GM20431 (cell line): ENCODE measurements around the gene STIM1.
"Not testable (repeated sequence)": the region's sequence is repeated elsewhere in the genome, so short reads cannot be mapped to it uniquely, and the experiment has no call there.

Experiments used
- in situ Hi-C: fragments of 300-500 bp; cut with MseI, MboI; formaldehyde crosslinking; loops from one replicate; pipeline ENCODE4 v1.15.0; 2020; ENCODE audit warnings: low sequenced_read_pairs; ENCODE audit not compliant: unreplicated experiment

Gene STIM1

DNA sequence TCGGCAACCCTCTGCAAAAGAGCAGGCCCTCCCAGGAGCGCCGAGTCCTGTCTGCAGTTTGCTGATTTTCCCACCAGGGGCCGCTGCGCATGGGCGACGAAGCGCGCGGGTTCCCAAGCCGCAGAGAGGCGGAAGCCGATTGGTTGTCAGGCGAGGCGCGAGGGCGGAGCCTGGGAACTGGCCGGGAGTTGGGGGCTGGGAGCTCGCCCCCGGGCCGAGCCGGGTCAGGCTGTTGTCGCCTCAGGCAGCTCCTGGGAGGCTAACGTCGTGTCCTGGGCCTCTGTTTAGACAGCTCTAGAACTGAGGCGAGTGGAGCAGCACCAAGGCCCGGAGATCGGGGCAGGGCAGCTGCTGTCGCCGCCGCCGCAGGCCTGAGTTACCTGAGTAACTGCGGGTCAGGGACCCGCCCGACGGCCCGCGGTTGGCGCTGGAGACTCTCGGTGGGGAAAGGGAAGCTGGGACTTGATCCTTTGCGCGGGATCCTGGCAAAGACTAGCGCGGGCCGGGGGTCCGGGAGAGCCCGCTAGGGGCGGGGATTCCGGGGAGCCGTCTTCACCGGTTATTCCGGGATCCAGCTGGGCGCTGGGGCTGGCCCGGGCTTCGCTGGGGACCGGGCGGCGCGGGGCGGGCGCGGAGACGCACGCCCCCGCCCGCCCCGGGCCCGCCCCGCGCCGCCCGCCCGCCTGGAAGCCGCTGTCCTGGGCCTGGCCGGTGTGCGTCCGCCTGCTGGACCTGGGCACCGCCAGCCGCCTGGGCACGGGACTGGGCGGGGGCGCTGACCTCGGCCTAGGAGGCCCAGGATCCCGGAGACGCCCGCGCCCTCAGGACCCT, at the start of gene STIM1:
Gene STIM1 (plus strand): TSS at position 688 of the 831 bp plus-strand sequence. CDS start 607 bp downstream, outside the sequence.
- in situ Hi-C loops: no loop called here

- in situ Hi-C loops: no loop called here
Observed at GRCh38 chr11:3807909-3808860, 47.3 kb upstream of the STIM1 start, which contains the start of gene PGAP2. Gene PGAP2 (plus strand): TSS chr11:3808560. CDS start chr11:3811260, 2,700 bp downstream.

- in situ Hi-C loops: no loop called here
Observed at GRCh38 chr11:3808861-3809623, 46.4 kb upstream of the STIM1 start.

- in situ Hi-C loops: no loop called here
Observed at GRCh38 chr11:3809624-3809928, 45.9 kb upstream of the STIM1 start.

- in situ Hi-C loops: no loop called here
Observed at GRCh38 chr11:3810446-3810845, 45.0 kb upstream of the STIM1 start.

DNA sequence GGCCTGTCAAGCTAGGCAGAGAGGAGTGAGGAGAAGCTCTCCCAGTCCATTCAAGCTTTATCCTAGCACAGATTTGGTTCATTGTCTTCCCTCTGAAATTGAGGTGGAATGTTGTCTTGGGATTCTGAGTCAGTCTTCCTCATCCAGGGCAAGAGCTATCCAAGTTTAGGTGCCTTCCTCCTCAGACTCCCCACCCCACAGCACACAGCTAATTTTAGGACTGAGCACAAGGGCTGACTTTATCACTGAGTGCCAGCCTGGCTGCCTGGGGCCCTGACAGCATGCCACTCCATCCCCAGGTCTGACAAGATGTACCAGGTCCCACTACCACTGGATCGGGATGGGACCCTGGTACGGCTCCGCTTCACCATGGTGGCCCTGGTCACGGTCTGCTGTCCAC, 44.5 kb upstream of the STIM1 start:
- in situ Hi-C loops: no loop called here

- in situ Hi-C loops: not testable (repeated sequence)
Observed at GRCh38 chr11:3814832-3815231, 40.6 kb upstream of the STIM1 start.

- in situ Hi-C loops: no loop called here
Observed at GRCh38 chr11:3815845-3816244, 39.6 kb upstream of the STIM1 start.

- in situ Hi-C loops: no loop called here
Observed at GRCh38 chr11:3816673-3817072, 38.8 kb upstream of the STIM1 start.

GRCh38 chr11:3817181-3817800, 38.2 kb upstream of the STIM1 start:
- in situ Hi-C loops: no loop called here

DNA sequence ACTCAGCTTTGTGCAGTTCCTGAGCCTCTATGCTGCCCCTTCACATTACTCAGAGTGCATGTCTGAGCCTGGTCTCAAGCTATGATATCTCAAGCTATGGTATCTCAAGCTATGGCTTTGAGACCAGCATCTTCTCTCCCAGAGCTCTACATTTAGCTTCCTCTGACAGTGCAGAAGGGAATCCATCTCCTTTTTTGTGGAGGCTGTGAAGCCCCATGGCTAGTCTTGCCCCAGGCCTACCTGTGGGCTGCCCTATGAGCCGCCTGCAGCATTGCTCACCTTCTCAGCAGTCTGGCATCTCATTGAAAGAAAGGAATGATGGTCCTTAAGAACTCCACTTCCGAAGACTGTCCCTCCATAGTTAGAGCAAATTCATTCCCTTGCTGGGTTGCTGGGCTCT, 34.5 kb upstream of the STIM1 start:
- in situ Hi-C loops: no loop called here

- in situ Hi-C loops: no loop called here
Observed at GRCh38 chr11:3822312-3822711, 33.2 kb upstream of the STIM1 start.

DNA sequence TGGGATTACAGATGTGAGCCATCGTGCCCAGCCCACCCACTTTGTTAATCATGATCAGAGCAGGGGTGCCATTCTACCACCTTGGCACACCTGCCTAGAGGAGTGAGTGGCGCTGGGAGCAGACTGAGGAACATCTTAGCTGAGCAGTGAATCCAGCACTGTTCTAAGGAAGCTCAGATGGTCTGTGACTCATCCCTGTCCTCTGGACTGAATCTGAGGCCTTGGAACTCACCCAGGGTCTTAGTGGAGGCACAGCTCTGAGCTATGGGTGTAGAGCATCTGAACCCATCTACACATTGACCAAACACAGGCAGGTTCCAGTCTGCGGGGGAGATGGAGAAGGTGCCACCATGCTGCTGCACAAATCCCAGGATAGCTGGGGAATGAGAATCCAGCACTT, 32.2 kb upstream of the STIM1 start:
- in situ Hi-C loops: no loop called here

- in situ Hi-C loops: no loop called here
Observed at GRCh38 chr11:3823762-3824506, 31.5 kb upstream of the STIM1 start.

DNA sequence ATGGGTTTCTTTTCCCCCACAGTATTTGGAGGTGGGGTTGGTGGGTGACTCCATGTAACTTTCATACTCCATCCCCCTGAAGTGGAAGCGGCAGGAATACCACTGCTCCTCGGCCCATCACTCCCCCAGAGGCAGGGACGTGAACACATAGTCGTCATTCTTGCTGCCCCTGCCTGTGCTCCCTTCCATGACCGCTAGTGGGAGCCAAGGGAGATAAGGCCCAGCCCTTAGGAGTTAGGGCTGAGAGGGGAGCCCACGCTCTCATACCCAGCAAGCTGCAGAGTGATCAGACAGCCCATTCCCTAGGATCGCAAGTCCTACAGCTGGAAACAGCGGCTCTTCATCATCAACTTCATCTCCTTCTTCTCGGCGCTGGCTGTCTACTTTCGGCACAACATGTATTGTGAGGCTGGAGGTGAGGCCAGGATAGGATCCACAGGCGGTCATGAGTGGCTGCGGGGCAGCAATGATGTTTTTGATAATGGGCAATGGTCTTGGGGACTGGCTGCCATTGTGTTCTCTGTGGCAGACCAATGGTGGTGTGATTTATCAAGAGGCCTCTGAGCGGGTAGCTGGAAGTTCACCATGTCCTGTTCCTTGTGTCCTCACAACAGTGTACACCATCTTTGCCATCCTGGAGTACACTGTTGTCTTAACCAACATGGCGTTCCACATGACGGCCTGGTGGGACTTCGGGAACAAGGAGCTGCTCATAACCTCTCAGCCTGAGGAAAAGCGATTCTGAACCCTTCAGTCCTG, 30.6 kb upstream of the STIM1 start:
- in situ Hi-C loops: no loop called here

GRCh38 chr11:3825473-3826154, 29.9 kb upstream of the STIM1 start:
- in situ Hi-C loops: no loop called here

DNA sequence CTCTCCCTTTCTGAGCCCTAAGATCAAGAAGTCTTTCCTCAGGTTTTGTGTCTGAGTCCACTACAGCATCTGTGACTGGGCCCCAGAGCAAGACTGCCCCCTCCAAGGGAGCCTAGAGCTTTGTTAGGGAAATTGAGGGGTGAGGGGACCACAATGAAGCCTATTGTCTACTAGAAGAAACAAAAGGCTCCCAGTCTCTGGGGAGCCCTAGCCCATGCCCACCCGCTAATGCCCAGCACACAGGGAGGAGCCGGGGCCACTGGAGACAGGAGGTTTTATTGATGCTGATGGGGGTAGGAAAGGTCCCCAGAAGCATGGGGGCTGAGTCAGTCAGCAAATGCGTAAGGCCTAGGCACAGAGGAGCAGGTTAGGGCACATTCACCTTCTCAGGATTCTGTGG, 28.7 kb upstream of the STIM1 start:
- in situ Hi-C loops: no loop called here
